GM21737 (cell line): Measurements from ENCODE around the gene TFAM.

Experiments
- ATAC-seq: cut with Tn5 transposase; IDR thresholded peaks from one replicate; pipeline ENCODE4 v1.9.1; 2021; ENCODE audit warnings: mild to moderate bottlenecking, moderate library complexity; ENCODE audit not compliant: unreplicated experiment

Gene TFAM

DNA sequence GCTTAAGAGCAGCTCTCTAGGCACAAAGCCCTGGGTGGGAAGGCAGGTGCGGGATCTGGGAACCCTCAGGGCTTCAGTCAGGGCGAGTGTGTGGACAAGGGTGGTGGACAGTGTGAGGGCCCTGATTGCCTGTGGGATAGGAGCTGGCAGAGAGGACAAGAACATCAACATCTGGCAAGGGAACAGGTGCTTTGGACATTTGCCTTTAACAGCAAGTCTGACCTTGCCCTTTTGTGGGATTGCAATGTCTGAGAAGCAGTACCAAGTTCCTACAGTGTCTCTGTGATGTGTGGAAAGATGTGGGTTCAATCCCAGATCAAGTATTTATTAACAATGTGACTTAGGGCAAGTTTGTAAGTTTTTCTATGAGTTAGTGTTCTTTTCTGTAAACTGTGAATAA lies 46.7 kb downstream of the TFAM start:
- ATAC-seq, result no peak

DNA sequence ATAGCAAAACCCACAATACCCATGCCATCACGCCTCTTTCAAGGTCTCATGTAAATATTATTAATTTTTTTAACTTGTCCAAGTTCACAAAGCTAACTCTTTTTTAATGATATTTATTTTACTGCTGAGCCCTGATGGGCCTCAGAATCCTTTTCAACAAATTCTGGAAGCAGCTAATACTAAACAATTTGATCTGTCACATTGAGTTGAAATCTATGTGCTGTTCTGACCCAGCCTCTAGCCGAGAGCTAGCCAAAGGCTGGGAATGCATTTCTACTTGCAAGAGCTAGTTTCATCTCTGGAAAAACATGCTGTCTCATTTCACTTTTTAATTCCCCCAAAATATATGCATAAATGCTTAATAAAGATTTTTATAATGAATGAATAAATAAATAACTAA lies 47.9 kb downstream of the TFAM start:
- ATAC-seq, result no peak

DNA sequence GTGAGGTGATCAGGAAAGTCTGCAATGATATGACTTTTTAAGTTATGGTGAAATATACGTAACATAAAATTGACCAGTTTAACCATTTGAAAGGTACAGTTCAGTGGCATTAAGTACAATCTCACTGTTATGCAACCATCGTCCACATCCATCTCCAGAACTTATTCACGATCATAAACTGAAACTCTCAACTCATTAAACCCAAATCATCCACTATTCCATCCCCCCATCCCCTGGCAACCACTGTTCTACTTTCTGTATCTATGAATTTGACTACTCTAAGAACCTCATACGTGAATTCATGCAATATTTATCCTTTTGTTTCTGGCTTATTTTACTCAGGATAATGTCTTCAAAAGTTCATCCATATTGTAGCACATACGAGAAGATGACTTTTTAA lies 48.4 kb downstream of the TFAM start:
- ATAC-seq, result no peak

DNA sequence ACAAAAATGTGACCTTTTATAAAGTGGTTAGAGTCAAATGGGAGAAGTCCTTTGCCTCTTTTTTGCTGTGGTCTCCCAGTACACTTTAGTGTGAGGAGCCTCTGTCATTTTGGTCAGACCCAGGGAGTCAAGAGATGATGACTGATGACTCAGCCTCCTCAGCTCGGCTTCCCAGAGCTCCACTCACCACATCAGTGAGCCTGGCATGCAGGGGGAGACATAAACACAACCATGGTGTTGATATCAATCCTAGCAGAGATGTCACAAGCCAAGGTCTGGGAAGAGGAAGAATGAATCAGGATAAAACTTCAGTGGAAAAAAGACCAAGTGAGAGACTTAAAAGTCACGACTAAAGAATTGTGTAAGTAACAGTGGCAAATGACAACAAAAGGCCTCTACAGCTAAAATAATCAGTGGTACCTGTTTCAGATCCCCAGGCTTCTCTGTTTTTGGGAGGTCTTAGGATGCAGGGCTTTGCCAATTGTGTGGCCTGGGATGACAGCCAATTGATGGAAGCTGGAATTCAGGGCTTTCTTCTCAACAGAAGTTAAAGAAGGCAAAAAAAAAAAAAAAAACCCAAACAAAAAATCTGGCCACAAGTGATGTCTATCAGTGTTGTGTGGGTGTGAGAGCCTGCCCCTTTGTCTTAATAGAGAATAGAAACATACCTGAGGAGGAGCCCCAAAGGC lies 50.2 kb downstream of the TFAM start:
- no peak for ATAC-seq

DNA sequence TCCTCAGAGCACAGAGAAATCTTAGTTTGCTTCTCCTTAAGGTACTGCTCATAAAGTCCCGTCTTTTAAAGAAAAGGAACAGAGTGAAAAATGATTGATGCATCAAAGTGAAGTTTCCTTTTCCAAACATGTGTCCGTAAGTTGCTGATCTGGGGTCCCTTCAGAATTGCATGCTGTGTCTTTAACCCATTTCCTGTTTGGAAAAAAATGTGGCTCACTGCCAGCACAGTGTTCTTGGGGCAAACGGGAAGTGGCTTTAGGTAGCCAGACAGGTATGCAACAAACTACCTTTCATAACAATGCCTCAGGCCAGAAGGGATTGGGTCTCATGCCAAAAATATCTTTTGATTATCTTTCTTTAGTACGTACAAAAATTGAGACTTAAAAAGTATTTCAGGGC lies 50.9 kb downstream of the TFAM start:
- ATAC-seq, result no peak

DNA sequence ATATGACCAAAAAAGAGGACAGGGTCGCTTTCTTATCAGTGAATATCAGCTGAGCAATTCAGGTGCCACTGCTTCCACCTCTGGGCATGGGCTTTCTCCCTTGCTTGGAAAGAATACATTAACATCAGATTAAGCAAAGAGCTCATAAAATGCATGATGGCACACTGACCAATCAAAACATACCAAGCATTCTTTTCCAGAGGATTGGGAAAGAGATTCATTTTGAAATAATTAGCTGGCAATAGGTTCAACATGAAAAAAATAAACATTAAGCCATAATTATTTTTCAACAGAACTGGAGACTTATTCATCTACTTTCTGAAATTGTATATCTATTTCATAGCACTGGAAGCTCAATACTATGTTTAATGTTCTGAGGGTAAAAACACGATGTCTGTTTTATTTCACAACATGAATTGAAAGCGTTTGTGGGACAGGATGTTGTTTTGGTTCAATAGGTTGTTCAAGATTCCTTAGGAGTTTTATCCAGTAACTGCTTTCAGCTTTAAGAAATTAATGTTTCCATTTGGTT lies 53.2 kb downstream of the TFAM start:
- no peak for ATAC-seq

DNA sequence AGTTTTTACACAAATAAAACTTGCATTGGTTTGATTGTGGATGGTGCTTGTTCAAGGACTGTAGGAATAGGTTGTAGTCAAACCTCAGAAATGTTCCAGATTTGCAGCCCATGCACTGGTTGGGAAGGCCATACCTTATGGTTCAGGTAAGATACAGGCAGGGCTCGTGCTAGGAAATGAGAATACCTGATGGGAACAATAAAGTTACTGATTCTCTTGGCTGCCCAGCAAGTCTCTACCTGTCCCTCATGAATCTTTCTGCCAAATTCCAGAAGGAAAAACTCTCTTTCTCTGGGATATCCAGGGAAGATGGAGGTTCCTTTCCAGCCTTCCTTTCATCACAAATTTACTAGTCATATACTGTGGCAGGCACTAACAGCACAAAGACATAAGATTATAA lies 53.8 kb downstream of the TFAM start:
- no peak for ATAC-seq

DNA sequence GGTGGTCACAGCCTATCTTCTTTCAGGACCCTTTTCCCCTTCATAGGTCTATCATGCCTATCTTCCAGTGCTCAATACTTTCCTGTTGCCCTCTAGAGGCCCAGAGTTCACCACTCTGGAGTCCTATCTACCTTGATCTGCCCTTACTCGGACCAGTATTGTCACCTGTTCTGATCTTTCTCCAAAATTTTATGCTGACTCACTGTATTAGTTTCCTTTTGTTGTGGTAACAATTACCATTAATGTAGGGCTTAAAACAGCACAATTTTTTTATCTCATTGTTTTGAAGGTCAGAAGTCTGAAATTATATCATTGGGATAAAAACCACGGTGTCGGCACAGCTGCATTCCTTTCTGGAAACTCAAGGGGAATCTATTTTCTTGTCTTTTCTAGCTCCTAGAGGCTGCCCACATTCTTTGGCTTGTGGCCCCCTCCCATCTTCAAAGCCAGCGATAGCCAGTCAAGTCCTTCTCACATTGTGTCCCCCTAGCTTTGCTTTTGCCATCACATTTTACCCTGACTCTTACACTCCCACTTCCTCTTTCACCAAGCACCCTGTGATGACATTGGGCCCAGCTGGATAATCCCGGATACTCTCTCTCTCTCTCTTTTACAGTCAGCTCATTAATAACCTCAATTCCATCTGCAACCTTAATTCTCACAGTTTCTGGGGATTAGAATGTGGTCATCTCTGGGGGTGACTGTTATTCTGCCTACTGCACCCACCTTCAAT lies 54.6 kb downstream of the TFAM start:
- no peak for ATAC-seq

DNA sequence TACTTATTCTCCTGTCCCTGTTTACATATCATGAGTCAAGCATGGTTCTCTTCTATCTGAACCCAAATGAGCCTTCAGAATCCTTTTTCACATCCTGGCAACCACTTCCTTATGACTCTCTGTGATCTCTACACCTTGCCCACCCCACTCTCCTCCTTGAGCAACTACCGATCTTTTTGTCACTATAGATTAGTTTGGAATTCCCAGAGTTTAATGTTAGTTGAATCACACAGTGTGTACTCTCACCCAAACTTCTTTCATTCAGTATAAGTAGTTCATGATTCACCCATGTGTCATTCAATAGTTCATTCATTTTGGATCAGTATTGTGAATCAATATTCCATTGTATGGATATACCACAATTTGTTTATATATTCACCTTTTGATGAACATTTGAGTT lies 55.3 kb downstream of the TFAM start:
- ATAC-seq, result no peak

DNA sequence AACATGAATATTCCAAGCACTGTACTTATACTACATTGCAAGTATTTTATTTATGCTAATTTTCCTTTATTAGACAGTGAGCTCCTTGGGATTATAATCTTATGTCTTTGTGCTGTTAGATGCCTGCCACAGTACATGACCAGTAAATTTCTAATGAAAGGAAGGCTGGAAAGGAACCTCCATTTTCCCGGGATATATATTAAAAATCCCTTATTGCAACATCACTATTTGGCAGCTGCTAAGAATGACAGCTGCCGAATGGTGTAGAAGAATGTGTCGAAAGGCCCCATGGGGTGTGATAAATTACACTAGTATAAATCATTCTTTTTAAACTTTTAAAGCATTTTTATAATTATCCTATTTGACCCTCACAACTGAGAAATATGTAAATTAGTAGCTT lies 59.1 kb downstream of the TFAM start:
- no peak for ATAC-seq

DNA sequence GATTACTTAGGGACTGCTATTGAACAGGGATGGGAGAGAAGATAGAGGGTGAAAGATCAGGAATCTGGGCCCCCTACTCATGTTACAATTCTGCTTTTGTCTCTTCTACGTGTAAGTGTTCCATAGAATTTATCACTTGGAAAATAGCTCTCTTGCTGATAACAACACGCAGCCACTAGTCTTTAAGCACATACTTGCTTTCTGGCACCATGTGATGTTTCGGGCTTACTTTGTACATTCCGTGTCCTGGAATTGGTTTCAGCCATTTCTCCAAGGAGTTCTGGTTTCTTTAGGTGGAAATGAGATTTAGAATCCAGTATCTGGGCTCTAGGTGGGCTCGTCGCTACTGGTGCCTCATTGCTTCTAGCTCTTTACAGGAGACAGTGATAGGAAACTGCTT lies 59.7 kb downstream of the TFAM start:
- ATAC-seq, result no peak

DNA sequence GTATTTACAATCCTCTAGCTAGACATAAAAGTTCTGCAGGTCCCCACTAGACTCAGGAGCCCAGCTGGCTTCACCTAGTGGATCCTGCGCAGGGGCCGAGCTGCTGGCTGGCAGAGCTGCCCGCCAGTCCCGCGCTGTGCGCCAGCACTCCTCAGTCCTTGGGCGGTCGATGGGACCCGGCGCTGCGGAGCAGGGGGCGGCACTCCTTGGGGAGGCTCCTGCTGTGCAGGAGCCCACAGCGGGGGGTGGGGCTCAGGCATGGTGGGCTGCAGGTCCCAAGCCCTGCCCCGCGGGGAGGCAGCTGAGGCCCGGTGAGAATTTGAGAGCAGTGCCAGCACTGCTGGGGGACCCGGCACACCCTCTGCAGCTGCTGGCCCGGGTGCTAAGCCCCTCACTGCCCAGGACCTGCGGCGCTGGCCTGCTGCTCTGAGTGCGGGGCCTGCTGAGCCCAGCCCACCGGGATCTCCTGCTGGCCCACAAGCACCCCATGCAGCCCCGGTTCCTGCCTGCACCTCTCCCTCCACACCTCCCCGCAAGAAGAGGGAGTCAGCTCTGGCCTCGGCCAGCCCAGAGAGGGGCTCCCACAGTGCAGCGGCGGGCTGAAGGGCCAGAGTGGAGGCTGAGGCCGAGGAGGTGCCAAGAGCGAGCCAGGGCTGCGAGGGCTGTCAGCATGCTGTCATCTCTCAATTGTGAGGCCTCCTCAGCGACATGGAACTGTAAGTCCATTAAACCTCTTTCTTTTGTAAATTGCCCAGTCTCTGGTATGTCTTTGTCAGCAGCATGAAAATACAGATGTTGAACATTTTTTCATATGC lies 63.1 kb downstream of the TFAM start:
- no peak for ATAC-seq
